Parathyroid adenoma (tissue), 2 donors: ENCODE measurements around the gene SAP30L.

Source experiments
- H2AFZ ChIP-seq: fragments of 300-600 bp; sonication (generic); one replicate; pipeline ENCODE4 v1.7.0; 2017; ENCODE audit warnings: antibody characterized with exemption, mild to moderate bottlenecking
- H3K27ac ChIP-seq: fragments of 300-600 bp; sonication (generic); one replicate; pipeline ENCODE4 v1.7.0; 2017
- H3K27me3 ChIP-seq: fragments of 300-600 bp; sonication (generic); one replicate; pipeline ENCODE4 v1.7.0; 2017; ENCODE audit warnings: low read length; ENCODE audit not compliant: control insufficient read depth, insufficient read depth
- H3K36me3 ChIP-seq: fragments of 300-600 bp; sonication (generic); one replicate; pipeline ENCODE4 v1.7.0; 2017; ENCODE audit warnings: low read length; ENCODE audit not compliant: control insufficient read depth, insufficient read depth
- H3K4me1 ChIP-seq: fragments of 300-600 bp; sonication (generic); one replicate; pipeline ENCODE4 v1.7.0; 2017; ENCODE audit warnings: control low read depth
- H3K4me2 ChIP-seq: fragments of 300-600 bp; sonication (generic); one replicate; pipeline ENCODE4 v1.7.0; 2017; ENCODE audit warnings: low read length
- H3K4me3 ChIP-seq: fragments of 300-600 bp; sonication (generic); one replicate; pipeline ENCODE4 v1.7.0; 2017; ENCODE audit warnings: low read depth, low read length
- H3K79me2 ChIP-seq: fragments of 300-600 bp; sonication (generic); one replicate; pipeline ENCODE4 v1.7.0; 2017; ENCODE audit warnings: control low read depth
- H3K9ac ChIP-seq: fragments of 300-600 bp; sonication (generic); one replicate; pipeline ENCODE4 v1.7.0; 2017; ENCODE audit warnings: mild to moderate bottlenecking
- H3K9me3 ChIP-seq: fragments of 300-600 bp; sonication (generic); one replicate; pipeline ENCODE4 v1.7.0; 2017; ENCODE audit warnings: low read length; ENCODE audit not compliant: control insufficient read depth
- CTCF ChIP-seq: fragments of 300-600 bp; sonication (generic); IDR thresholded peaks from one replicate; pipeline ENCODE4 v1.7.0; 2017; ENCODE audit warnings: antibody characterized with exemption, mild to moderate bottlenecking
- donor health status: primary hyperparathyroidism.

Gene SAP30L

DNA sequence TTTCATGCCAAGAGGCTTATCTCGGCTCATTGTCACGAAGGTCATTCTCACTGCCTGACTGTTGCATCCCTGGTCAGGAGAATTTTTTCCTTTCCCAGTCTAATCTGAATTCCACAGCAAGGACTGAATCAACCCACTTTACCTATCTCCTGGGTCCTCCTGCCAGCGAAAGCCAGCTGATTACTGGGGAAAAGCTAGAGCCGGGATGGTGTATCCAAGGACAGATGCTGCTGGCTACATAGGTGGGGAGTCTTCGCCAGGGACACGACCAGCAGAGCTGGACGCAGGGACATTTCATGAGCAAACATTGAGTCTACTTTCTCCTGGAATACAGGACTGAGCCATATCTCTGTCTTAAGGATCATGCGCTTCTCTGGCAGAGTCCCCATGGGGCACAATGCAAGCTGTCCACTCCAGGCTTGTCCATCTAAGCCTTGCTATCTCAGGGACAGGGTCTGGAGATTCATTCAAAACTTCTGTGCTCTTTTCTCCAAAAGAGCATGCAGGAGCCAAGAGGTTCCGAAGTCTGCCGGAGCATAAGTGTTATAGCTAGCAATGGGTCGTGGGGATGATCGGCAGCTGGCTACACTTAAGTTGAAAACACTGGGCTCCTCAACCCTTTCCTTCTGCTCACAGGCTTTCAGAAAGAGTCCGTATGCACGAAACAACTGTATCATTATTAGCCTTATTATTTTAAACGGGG is 38.7 kb downstream of the SAP30L start:
- no peak for TF ChIP-seq CTCF
- no peak overlapping the region for H3K9ac ChIP-seq
- H3K4me2 ChIP-seq = no peak overlapping the region
- no peaks in the 10 kb centered on the region for H3K36me3 ChIP-seq
- H3K27ac ChIP-seq = no peak overlapping the region
- H2AFZ ChIP-seq = no peak overlapping the region
- H3K4me3 ChIP-seq = no peak overlapping the region
- H3K79me2 ChIP-seq = no peaks in the 10 kb centered on the region
- peaks cover 43% of the 10 kb centered on the region for H3K27me3 ChIP-seq
- no peaks in the 10 kb centered on the region for H3K9me3 ChIP-seq
- no peaks in the 10 kb centered on the region for H3K4me1 ChIP-seq

GRCh38 chr5:154485096-154485491 is 39.3 kb downstream of the SAP30L start:
- no peaks in the 10 kb centered on the region for H3K36me3 ChIP-seq
- no peaks in the 10 kb centered on the region for H3K79me2 ChIP-seq
- no peak overlapping the region for H3K4me3 ChIP-seq
- no peaks in the 10 kb centered on the region for H3K9me3 ChIP-seq
- no peak overlapping the region for H3K9ac ChIP-seq
- H2AFZ ChIP-seq = no peak overlapping the region
- H3K4me2 ChIP-seq = no peak overlapping the region
- H3K27ac ChIP-seq = no peak overlapping the region
- peaks cover 38% of the 10 kb centered on the region for H3K27me3 ChIP-seq
- H3K4me1 ChIP-seq = no peaks in the 10 kb centered on the region
- no peak for TF ChIP-seq CTCF

GRCh38 chr5:154485850-154486426 is 40.1 kb downstream of the SAP30L start:
- Histone ChIP-seq H3K9ac (no peak overlapping the region), H3K79me2 (no peaks in the 10 kb centered on the region), H3K36me3 (no peaks in the 10 kb centered on the region), H3K27ac (no peak overlapping the region), H3K9me3 (no peaks in the 10 kb centered on the region), H2AFZ (no peak overlapping the region), H3K4me2 (no peak overlapping the region), H3K4me3 (no peak overlapping the region), H3K4me1 (no peaks in the 10 kb centered on the region), H3K27me3 (peaks cover 30% of the 10 kb centered on the region)
- no peak for TF ChIP-seq CTCF

GRCh38 chr5:154486427-154486866 is 40.6 kb downstream of the SAP30L start:
- Histone ChIP-seq H3K4me3 (no peak overlapping the region), H3K36me3 (no peaks in the 10 kb centered on the region), H2AFZ (no peak overlapping the region), H3K9me3 (no peaks in the 10 kb centered on the region), H3K4me1 (no peaks in the 10 kb centered on the region), H3K79me2 (no peaks in the 10 kb centered on the region), H3K27me3 (peaks cover 26% of the 10 kb centered on the region), H3K9ac (no peak overlapping the region), H3K4me2 (no peak overlapping the region), H3K27ac (no peak overlapping the region)
- TF ChIP-seq CTCF = no peak

GRCh38 chr5:154487541-154487940 is 41.7 kb downstream of the SAP30L start:
- H3K36me3 ChIP-seq = no peaks in the 10 kb centered on the region
- no peak overlapping the region for H2AFZ ChIP-seq
- H3K4me1 ChIP-seq = no peaks in the 10 kb centered on the region
- H3K9ac ChIP-seq = no peak overlapping the region
- no peak for TF ChIP-seq CTCF
- no peaks in the 10 kb centered on the region for H3K79me2 ChIP-seq
- no peak overlapping the region for H3K4me3 ChIP-seq
- H3K4me2 ChIP-seq = no peak overlapping the region
- H3K27ac ChIP-seq = no peak overlapping the region
- no peaks in the 10 kb centered on the region for H3K9me3 ChIP-seq
- H3K27me3 ChIP-seq = peaks cover 22% of the 10 kb centered on the region
